ENCODE data around the gene PIAS4. TPM values are rescaled to one million over a fixed set of nuclear protein-coding genes. Genes with fewer than 3 reads are reported as not detected.

Gene PIAS4
- total RNA-seq, 1 donor from 2014 or later = 56.3 TPM

DNA sequence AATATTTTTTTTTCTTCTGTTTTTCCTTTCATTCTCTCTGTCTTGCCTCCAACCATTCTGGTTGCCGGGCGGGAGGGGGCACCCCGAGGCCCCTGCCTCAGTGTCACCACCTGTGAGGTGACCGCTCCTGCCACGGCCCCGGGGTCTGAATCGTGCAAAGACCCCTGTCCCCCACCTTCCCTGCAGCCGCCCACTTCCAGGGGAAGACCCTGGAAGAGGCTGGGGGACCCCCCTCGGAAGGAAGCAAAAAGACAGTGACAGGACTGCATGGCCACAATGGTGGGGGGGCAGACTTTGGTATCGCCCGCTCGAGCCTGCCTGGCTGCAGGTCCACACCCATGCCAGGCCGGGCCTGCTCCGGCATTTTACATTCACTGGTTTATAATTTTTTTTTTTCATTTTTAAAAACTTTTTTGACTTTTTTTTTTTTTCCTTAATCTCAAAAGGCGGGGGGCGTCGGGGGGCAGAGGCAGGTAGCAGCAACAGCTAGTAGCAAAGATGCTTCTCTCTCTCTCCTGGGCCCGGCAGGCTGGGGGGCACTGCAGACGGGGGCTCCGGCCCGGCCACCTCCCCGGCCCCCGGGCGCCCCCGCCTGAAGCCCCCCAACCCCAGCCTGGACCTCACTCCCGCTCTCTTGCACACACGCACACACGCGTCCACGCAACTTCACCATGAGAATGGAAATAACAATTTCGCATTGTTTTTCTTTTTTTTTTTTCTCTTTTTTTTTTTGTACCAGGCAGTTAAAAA lies 36.6 kb downstream of the PIAS4 start:
- Mint-ChIP-seq H3K27me3 (no peaks in the 10 kb centered on the region), H3K4me1 (ENCODE audit: low read depth) (no peaks in the 10 kb centered on the region), H3K4me3 (ENCODE audit: low read depth) (no peak overlapping the region), H3K27ac (no peak overlapping the region), H3K9me3 (ENCODE audit: low read depth) (no peaks in the 10 kb centered on the region), H3K36me3 (ENCODE audit: insufficient read depth) (peaks cover 1% of the 10 kb centered on the region)
- TF ChIP-seq, protein P1, sequence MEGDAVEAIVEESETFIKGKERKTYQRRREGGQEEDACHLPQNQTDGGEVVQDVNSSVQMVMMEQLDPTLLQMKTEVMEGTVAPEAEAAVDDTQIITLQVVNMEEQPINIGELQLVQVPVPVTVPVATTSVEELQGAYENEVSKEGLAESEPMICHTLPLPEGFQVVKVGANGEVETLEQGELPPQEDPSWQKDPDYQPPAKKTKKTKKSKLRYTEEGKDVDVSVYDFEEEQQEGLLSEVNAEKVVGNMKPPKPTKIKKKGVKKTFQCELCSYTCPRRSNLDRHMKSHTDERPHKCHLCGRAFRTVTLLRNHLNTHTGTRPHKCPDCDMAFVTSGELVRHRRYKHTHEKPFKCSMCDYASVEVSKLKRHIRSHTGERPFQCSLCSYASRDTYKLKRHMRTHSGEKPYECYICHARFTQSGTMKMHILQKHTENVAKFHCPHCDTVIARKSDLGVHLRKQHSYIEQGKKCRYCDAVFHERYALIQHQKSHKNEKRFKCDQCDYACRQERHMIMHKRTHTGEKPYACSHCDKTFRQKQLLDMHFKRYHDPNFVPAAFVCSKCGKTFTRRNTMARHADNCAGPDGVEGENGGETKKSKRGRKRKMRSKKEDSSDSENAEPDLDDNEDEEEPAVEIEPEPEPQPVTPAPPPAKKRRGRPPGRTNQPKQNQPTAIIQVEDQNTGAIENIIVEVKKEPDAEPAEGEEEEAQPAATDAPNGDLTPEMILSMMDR (IDR thresholded peaks at IDR 0.05; ENCODE audit: unreplicated experiment) = no peak
- DNase-seq (ENCODE audit: low spot score, unreplicated experiment) = no peak

DNA sequence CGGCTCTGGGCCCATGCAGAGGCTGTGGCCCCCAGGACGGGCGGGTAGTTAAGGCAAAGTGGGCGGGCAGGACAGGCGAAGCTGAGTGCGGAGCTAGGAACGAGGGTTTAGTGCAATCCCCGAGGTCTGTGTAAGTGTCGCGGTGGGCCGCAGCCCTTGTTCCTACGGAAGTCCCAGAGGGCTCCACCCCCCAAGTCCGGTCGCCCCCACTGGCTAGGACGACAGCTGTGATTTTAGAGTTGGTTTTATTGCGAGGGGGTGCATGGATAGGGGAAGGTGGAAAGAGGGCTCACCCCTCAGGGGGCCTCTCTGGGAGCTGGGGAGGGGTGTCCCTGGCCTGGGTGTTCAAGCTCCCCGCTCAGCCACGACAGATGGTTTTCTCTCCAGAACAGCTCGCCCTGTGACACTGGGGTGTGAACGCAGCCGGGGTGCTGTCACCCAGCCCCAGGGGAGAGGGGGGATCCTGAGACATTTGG lies 37.5 kb downstream of the PIAS4 start:
- no peak for DNase-seq (ENCODE audit: low spot score, unreplicated experiment)
- H3K9me3 Mint-ChIP-seq (ENCODE audit: low read depth) = no peaks in the 10 kb centered on the region
- peaks cover 5% of the 10 kb centered on the region for H3K36me3 Mint-ChIP-seq (ENCODE audit: insufficient read depth)
- no peak overlapping the region for H3K27ac Mint-ChIP-seq
- no peaks in the 10 kb centered on the region for H3K27me3 Mint-ChIP-seq
- no peak overlapping the region for H3K4me3 Mint-ChIP-seq (ENCODE audit: low read depth)
- TF ChIP-seq, protein P1 (IDR thresholded peaks at IDR 0.05; ENCODE audit: unreplicated experiment) = no peak
- H3K4me1 Mint-ChIP-seq (ENCODE audit: low read depth) = no peaks in the 10 kb centered on the region

DNA sequence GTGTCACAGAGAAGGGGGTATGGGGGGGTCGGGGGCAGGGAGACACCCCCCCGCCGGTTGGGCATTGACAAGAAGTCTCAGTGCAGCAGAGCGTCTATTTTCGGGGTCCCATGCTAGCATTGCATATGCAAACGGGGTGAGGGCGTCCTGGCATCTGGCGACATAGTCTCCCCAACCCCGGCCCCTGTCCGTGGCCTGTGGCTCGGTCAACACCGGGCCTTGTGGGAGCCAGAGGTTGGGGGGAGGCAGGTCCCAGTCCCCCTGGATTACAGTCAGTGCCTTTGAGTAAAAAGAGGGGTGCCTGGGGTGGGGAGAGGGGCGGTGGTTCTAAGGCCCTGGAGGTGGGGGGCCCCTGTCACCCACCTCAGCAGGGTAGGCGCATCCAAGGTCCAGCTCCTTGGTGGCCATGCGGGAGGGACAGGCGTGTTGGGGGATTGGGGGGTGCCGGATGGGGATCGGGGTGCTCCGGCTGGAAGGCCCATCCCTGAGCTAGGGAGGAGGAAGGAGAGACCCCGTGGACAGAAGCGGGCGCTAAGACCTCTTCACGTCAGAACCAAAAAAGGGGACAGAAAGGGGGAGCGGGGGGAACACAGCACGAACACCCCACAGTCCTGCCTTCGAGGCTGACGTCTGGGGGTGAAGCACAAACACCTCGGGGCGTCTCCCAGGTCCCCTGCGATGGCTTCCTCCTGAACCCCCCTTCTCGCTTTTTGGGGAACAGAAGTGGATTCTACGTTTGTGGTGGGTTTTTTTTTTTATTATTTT lies 38.2 kb downstream of the PIAS4 start:
- no peaks in the 10 kb centered on the region for H3K27me3 Mint-ChIP-seq
- no peak overlapping the region for H3K4me3 Mint-ChIP-seq (ENCODE audit: low read depth)
- no peaks in the 10 kb centered on the region for H3K9me3 Mint-ChIP-seq (ENCODE audit: low read depth)
- H3K36me3 Mint-ChIP-seq (ENCODE audit: insufficient read depth) = peaks cover 8% of the 10 kb centered on the region
- H3K27ac Mint-ChIP-seq = no peak overlapping the region
- no peak for DNase-seq (ENCODE audit: low spot score, unreplicated experiment)
- TF ChIP-seq, protein P1 (IDR thresholded peaks at IDR 0.05; ENCODE audit: unreplicated experiment) = no peak
- H3K4me1 Mint-ChIP-seq (ENCODE audit: low read depth) = no peaks in the 10 kb centered on the region

DNA sequence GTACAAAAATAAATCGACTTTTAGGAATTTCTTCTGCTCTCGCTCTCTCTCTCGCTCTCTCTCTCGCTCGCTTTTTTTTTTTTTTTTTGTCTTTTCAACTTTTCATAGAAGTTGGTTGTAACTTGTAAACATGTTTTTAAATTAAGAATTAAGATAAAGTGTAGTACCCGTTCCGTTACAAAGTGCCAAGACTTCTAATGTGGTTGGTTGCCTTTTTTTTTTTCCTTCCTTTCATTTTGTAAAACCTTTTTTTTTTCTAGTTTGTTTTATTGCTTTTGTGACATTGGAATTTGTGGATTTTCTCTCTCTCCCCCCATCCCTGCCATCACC lies 38.8 kb downstream of the PIAS4 start:
- Mint-ChIP-seq H3K9me3 (ENCODE audit: low read depth) (no peaks in the 10 kb centered on the region), H3K36me3 (ENCODE audit: insufficient read depth) (peaks cover 12% of the 10 kb centered on the region), H3K4me3 (ENCODE audit: low read depth) (no peak overlapping the region), H3K27ac (no peak overlapping the region), H3K4me1 (ENCODE audit: low read depth) (no peaks in the 10 kb centered on the region), H3K27me3 (no peaks in the 10 kb centered on the region)
- DNase-seq (ENCODE audit: low spot score, unreplicated experiment) = no peak
- TF ChIP-seq, protein P1 (IDR thresholded peaks at IDR 0.05; ENCODE audit: unreplicated experiment) = no peak

DNA sequence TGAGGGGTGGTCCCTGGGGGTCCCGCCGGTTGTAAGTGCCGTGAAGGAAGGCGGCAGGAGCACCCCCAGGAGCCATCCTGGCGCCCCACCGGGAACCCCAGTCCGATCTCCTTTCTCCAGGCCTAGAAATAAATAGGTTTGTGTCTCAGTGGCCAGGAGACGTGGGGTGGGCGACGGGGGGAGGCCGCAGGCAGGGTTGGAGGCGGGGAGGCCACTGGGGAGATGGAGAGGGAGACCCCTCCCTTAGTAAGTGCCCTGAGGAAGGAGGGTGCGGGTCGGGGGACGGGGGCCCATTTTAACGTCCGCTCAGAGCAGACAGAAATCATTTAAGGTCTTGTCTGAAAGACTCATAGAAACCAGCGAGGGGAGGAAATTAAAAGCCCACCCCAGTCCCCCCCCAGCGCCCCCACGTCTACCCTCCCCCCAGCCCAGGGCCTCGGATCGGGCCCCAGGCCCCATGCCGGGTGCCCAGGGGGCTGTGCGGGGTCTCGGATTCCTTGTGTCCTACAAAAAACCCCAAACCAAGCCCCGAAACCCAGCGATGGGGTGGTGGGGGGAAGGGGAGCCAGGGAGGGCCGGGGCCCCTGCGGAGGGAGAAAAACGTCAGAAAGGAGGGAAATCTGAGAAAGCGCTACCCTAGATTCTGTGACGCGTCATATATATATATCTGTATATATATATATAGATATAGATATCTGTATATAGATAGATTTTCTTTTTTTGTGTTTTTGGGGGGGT lies 39.6 kb downstream of the PIAS4 start:
- H3K27me3 Mint-ChIP-seq = no peaks in the 10 kb centered on the region

More for the DNA sequence above, 39.6 kb downstream of the PIAS4 start:
- H3K4me1 Mint-ChIP-seq (ENCODE audit: low read depth) = no peaks in the 10 kb centered on the region
- H3K36me3 Mint-ChIP-seq (ENCODE audit: insufficient read depth) = peaks cover 12% of the 10 kb centered on the region
- no peak overlapping the region for H3K27ac Mint-ChIP-seq
- H3K4me3 Mint-ChIP-seq (ENCODE audit: low read depth) = no peak overlapping the region
- no peaks in the 10 kb centered on the region for H3K9me3 Mint-ChIP-seq (ENCODE audit: low read depth)
- TF ChIP-seq, protein P1 (IDR thresholded peaks at IDR 0.05; ENCODE audit: unreplicated experiment) = no peak
- no peak for DNase-seq (ENCODE audit: low spot score, unreplicated experiment)

All from progenitor cell of endocrine pancreas (in vitro differentiated cells).